ENCODE results near the gene ANGEL2.
"Not testable (repeated sequence)": the region's sequence is repeated elsewhere in the genome, so short reads cannot be mapped to it uniquely, and the experiment has no call there.

The ANGEL2 gene

GRCh38 chr1:213017447-213018273 lies 2.0 kb upstream of the ANGEL2 start:
- no peak for DNase-seq

DNA sequence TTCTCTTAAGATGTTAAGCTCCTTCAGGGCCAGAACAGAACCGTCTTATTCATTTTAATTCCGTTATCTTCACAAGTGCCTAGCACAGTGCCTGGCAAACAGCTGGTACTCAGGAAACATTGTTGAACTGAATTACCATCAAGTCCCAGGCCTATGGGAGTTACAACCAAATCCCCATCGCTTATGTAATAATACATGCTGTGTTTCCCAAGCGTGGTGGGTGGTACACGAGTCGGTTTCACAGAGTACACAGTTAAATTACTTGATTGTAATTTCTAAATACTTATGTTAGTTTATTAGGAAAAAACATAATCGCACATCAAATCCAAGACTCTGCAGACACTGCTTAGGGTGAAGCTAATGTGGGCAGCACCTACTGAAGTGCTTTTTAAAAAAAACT lies 1.0 kb downstream of the ANGEL2 start:
- peak; percentile 14 for DNase-seq

- peak; percentile 60 for DNase-seq
Measured at GRCh38 chr1:213008564-213008963, 7.1 kb downstream of the ANGEL2 start.

- peak; percentile 88 for DNase-seq
Measured at GRCh38 chr1:213003256-213003655, 12.4 kb downstream of the ANGEL2 start.

DNA sequence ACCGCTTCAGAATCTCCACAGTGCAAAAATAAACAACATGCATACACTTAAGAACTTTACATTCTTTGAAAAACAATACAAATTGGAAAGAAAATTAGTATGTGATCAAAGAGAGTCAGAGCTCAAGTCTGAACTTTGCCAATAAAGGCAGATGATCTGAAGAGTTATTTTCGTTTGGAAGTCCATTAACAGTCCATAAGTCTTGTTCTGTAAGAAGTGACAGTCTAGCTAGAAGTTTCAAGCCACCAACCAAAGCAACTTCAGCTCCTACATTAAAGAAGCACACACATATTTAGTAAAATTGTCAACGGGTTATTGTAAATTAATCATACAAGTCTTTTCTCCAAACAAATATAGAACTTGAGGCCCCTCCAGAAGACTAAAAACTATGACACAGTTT lies 20.7 kb downstream of the ANGEL2 start:
- no peak for DNase-seq

GRCh38 chr1:212993960-212994359 lies 21.7 kb downstream of the ANGEL2 start:
- DNase-seq = not testable (repeated sequence)

DNA sequence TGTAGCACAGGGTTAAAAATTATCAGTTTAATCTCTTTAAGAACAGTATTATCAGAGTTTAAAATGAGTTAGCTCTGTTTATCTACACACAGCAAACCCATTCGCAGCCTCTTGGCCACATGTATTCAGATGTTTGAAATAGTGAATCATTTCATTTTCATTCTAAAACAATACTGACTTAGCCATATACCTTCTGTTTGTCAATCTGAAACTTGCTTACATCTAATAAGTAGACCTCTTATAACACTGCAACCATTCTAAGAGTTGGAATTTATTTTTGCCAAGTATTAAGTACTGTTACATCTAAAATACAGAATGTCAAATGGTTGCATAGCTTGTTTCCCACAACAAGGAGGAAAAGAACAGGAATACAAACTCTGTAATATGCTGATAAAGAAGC lies 25.4 kb downstream of the ANGEL2 start:
- no peak for DNase-seq

DNA sequence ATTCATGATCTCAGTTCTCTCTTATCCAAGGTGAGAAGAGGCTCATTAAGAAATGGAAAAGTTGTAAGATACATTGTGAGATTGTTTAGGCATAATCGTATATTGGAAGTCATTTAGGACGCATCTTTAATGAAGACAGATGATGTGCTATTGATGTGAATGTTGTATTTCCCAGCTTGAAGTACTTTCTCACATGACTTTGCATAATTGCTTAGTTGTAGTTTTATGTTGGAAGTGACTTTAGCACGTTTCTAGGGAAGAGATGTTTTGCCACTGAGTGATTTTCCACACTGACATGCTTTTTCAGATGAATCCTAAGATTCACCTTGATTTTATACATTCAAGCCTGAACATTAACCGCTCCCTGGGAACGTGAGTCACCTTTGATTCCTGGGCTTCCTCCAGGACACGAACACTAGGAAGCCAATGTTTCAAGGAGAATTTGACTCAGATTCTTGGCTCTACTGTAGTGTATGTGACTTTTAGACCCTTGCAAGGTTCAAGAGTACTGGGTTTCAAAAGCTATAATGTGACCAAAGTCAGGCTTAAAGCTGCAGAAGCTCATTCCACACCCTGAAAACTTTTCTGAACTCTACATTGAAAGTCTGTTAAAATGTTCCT lies 27.9 kb downstream of the ANGEL2 start:
- DNase-seq = no peak

GRCh38 chr1:212986551-212986950 lies 29.1 kb downstream of the ANGEL2 start:
- DNase-seq = no peak

DNA sequence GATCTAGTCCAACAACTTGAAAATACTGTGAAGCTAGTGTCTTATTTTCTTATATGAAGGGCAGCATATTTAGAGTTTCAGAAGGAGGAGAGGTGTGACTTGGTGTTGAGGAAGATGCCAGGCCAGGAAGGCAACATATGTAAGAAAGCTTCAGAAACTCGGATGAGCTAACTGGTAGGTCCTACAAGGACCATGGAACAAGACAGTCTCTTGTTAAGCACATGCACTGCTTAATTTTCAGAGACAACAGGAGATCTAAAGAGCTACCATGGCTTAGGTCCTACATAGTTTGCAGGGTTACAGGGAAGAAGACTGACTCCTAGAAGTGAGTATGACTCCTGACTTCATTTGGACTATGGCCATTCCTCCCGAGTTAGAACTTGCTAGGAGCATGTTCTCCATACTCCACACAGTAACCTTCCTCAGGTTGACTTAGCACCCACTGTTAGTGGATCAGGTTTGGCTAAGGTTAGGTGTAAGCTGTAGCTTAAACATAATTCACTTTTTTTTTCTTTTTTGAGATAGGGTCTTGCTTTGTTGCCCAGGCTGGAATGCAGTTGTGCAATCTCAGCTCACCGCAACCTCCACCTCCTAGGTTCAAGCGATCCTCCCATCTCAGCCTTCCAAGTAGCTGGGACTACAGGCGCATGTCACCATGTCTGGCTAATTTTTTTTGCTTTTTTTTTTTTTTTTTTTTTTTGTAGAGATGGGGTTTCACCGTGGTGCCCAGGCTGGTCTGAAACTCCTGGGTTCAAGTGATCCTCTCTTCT lies 31.0 kb downstream of the ANGEL2 start:
- no peak for DNase-seq

DNA sequence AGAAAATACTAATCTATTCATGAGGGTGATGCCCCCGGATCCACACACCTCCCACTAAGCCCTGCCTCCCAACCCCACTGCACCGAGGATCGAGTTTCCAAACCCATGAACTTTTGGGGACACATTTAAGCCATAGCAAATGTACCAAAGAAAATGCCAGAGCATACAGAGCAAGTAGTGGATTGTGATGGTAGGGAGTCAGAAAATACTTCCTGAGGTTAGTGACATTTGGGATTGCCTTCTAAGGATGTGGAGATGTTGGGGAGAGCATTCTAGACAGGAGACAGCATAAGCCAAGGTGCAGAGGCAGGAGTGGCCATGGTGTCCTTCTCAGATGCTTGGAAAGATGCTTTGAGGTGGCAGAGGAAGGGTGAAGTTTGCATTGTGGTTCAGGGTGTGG lies 32.2 kb downstream of the ANGEL2 start:
- no peak for DNase-seq

GRCh38 chr1:212982430-212983152 lies 33.1 kb downstream of the ANGEL2 start:
- DNase-seq = no peak

DNA sequence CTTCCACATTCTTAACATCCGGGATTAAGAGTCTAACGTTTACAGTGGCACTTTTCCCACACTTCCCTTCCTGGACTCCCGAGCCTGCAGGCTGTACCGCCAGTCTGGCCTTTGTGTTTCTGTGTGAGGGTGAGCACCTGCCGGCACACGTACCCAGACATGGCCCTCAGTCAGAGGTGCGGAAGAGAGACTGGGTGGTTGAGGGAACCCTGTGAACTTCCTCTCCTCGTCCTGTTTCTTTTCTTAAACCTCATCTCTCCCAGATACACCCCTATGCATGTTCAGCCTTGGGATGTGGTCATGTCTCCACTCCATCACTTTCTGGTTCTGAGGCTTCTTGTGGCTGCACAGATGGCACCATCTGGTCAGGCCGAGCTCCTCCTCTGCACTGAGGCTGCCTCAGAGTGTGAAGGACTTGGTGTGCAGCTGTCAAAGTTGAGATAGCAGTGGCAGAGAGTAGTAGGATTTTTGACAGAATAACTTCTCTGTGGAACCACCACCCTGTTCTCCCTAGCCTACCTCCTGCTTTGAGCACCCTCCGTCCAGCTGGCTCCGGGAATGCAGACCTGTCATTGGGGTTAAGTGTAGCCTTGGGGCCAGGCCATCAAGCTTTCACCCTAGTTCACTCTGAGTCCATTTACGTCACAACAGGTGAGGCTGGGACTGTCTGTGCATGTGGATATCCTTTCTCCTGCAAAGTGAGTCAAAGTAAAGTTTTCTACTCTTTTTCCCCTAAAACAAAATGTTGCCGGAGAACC lies 33.9 kb downstream of the ANGEL2 start:
- DNase-seq = peak; percentile 24

GRCh38 chr1:212981025-212981495 lies 34.6 kb downstream of the ANGEL2 start:
- no peak for DNase-seq

- no peak for DNase-seq
Measured at GRCh38 chr1:212980123-212980785, 35.4 kb downstream of the ANGEL2 start.

GRCh38 chr1:212979340-212980122 lies 36.1 kb downstream of the ANGEL2 start:
- peak; percentile 52 for DNase-seq

DNA sequence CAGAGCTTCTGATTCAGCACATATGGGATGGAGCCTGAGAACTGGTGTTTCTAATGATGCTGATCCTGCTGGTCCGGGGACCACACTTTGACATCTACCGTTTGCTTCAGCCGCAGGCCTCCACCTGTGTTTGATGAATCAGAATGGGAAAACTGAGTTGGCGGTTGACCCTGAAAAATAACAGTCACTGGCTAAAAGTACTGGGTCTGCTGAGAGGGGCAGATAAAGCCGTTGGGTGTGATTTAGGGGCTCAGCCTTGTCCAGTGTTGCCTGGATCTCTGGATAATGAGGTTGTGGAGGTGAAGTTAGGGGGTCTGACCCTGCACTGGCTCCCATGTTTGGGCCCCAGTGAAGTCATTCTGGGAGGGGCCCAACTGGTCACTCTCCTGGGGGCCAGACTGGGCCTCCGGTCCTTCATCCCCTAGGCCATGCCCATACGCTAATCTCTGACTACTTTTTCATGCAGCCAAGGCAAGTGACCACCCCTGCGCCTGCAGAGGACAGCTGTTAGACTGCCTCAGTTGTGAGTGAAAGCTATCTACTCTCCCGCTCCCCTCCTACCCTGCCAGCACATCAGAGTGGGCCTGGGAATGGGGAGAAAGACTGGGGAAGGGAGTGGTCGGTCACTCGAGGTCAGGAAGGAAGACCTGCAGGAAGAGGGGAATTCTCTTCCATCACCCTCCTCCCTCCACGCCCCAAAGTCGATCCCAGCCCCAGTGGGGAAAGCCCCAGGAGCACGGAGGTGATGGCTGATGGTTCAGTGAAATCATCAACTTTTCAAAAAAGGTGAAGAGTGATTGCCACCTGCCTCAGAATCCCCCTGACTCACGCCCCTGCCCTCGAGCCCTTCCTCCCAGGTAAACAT lies 37.7 kb downstream of the ANGEL2 start:
- peak; percentile 68 for DNase-seq

GRCh38 chr1:212976586-212976985 lies 39.1 kb downstream of the ANGEL2 start:
- no peak for DNase-seq

DNA sequence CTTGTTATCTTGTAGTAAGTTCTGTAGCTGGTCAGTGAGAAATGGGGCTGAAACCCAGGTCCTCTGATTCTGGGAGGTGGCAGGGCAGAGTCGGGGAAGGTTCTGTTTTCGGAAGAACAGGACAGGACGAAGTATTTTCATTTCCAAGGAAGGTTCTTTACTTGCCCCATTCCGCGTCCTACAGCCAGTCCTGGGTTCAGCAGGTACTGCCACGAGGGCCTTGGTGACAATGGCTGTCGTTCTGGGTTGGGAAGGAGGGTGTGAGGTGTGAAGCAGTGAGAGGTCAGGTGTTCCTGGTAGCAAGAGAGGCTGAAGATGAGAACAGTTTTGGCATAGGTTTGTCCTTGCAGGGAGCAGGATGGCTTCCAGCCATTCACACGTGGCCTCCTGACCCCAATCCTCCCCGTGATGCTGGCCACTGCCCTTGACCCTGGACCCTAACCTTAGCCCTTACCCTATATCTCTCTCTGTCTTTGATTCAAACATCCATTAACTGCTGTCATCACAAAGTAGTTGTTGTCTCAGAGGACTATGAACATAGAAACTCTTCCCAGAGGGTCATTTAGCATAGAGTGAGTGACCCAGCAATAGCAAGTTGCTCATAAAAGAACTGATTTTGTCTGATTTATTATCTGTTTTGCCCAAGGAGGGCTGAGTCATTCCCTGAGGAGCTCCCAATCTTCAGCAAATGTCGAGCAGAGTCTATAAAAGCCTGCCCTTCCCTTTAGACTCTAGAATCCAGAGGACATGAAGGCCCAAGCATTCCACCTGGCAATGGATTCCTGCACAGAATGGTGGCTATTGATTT lies 40.4 kb downstream of the ANGEL2 start:
- DNase-seq = no peak

Measured in activated CD4-positive, alpha-beta T cell treated with anti-CD3 and anti-CD28 coated beads, Interleukin-2, Interleukin-6, amounts not matched to agents 100 ng/mL and 50 ng/mL, durations not matched to agents 16 hours and 8 hours (primary cell).